ENCODE results near the gene MARCHF10.

- TF ChIP-seq CTCF (conservative IDR thresholded peaks at IDR 0.05; ENCODE audit: low read depth, low read length): no peak
- no peak for TF ChIP-seq EZH2phosphoT487 (IDR thresholded peaks at IDR 0.05; ENCODE audit: borderline replicate concordance, low read length)
- no peak for TF ChIP-seq EZH2 (IDR thresholded peaks at IDR 0.05; ENCODE audit: low read length, unreplicated experiment)
Observed at GRCh38 chr17:62778990-62779681, 29.0 kb downstream of the MARCHF10 start.

All from PC-3 (cell line).